ENCODE measurements around the gene MYH9. TPM values are rescaled to one million over a fixed set of nuclear protein-coding genes. Genes with fewer than 3 reads are reported as not detected.

MYH9 gene
- total and polyA plus RNA-seq, 4 donors, result 170 to 1,890 (median 1,068) TPM

DNA sequence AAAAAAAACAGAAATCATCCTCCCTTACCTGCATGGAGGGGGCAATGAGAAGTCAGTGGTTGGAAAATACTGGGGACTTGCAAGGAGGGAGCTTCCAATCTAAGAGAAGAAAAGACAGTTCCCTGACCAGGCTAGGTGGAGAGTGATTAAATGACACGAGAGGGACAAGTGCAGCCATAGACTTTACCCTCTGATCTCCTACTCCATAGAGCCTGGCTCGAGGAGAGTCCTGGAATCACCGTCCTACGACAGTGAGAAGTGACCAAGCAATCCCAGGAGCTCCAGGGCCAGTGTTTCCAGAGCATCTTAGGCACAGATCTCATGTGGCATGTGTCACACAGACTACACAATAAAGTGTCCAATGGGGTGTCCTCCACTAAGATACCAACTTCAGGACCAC, 25.7 kb downstream of the MYH9 start:
- Histone ChIP-seq H3K27me3 (ENCODE audit: control insufficient read depth in 1 of 2, insufficient read depth in 2 of 2, low read length in 1 of 2) (no peaks in the 10 kb centered on the region), H3K4me1 (ENCODE audit: control insufficient read depth in 1 of 2, insufficient read depth in 2 of 2, low read length in 2 of 2) (peaks cover 15 to 17% of the 10 kb centered on the region in 2 donors), H3K9me3 (ENCODE audit: control insufficient read depth, low read length) (no peaks in the 10 kb centered on the region), H3K27ac (ENCODE audit: low read depth in 1 of 2, low read length in 2 of 2) (peak overlapping the region in 1 of 2 donors; percentile 94), H3K36me3 (ENCODE audit: control insufficient read depth in 1 of 2, insufficient read depth in 2 of 2, low read length in 1 of 2) (peaks cover 0 to 3% of the 10 kb centered on the region in 2 donors), H3K4me3 (ENCODE audit: low read length in 2 of 2) (no peak overlapping the region)
- WGBS, 2 donors, result 4 to 5% methylated on average over 4 of the region's 4 CpGs
- DNase-seq (no peak), ATAC-seq (ENCODE audit: low FRiP score) (no peak)
- intact Hi-C loops (cut with DNase I), result no loop called here

GRCh38 chr22:36360871-36361383, 26.8 kb downstream of the MYH9 start:
- ATAC-seq (ENCODE audit: low FRiP score), result peak; percentile 23
- H3K9me3 ChIP-seq (ENCODE audit: control insufficient read depth, low read length), result no peaks in the 10 kb centered on the region
- no peaks in the 10 kb centered on the region for H3K27me3 ChIP-seq (ENCODE audit: control insufficient read depth in 1 of 2, insufficient read depth in 2 of 2, low read length in 1 of 2)
- no peak overlapping the region for H3K4me3 ChIP-seq (ENCODE audit: low read length in 2 of 2)
- intact Hi-C loops (cut with DNase I), result no loop called here
- peaks cover 15 to 18% of the 10 kb centered on the region in 2 donors for H3K4me1 ChIP-seq (ENCODE audit: control insufficient read depth in 1 of 2, insufficient read depth in 2 of 2, low read length in 2 of 2)
- DNase-seq, result no peak
- H3K36me3 ChIP-seq (ENCODE audit: control insufficient read depth in 1 of 2, insufficient read depth in 2 of 2, low read length in 1 of 2), result peaks cover 0 to 3% of the 10 kb centered on the region in 2 donors
- 6 to 7% methylated on average over 5 of the region's 5 CpGs for WGBS, 2 donors
- H3K27ac ChIP-seq (ENCODE audit: low read depth in 1 of 2, low read length in 2 of 2), result peak overlapping the region; percentile 1 to 81

DNA sequence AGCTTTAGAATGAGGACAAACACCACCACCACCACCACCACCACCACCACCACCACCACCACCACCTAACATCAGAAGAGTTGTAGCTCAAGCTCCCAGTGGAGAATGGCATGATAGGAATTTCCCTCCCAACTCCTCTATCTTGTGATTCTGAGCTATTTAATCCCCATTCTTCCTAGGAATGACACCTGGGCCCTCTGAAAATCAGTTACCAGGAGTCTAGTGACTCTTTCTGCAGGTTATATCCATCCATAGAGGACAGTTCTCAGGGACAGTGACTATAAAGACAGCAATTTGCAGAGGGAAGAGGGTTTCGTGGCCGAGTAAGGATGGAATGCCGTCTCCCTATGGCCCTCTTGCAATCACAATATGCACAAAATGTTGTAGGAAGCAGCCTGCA, 27.8 kb downstream of the MYH9 start:
- ATAC-seq (ENCODE audit: low FRiP score), result no peak
- intact Hi-C loops (cut with DNase I), result no loop called here
- WGBS, 2 donors, result 7 to 19% methylated on average over 3 of the region's 3 CpGs
- H3K4me1 ChIP-seq (ENCODE audit: control insufficient read depth in 1 of 2, insufficient read depth in 2 of 2, low read length in 2 of 2), result peaks cover 18 to 19% of the 10 kb centered on the region in 2 donors
- H3K27me3 ChIP-seq (ENCODE audit: control insufficient read depth in 1 of 2, insufficient read depth in 2 of 2, low read length in 1 of 2), result no peaks in the 10 kb centered on the region
- H3K4me3 ChIP-seq (ENCODE audit: low read length in 2 of 2), result no peak overlapping the region
- DNase-seq, result no peak
- no peaks in the 10 kb centered on the region for H3K9me3 ChIP-seq (ENCODE audit: control insufficient read depth, low read length)
- H3K27ac ChIP-seq (ENCODE audit: low read depth in 1 of 2, low read length in 2 of 2), result peak overlapping the region in 1 of 2 donors; percentile 74
- H3K36me3 ChIP-seq (ENCODE audit: control insufficient read depth in 1 of 2, insufficient read depth in 2 of 2, low read length in 1 of 2), result peaks cover 0 to 3% of the 10 kb centered on the region in 2 donors

DNA sequence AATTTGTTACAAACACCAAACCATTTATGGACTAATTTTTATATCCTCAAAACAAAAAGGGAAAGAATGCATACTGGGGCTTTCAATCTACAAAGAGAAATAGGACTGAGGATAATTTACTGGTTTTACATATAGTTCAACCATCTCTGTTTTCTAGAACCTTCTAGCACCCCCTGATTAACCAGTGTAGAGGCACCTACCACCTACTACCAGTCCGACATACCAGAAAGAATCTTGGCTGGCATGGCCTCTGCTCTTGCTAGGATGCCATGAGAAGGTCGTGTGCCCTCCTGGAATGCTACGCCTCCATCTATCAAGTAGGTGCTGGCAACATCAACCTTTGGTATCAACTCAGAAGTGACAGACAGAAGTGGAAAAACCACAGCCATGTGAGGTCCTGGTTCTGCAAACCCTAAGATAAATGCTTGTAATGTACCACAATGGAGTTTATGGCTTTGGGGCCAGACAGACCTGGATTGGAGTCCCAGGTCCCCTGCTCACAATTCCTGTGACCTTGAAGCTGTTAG, 28.2 kb downstream of the MYH9 start:
- H3K27ac ChIP-seq (ENCODE audit: low read depth in 1 of 2, low read length in 2 of 2), result peak overlapping the region; percentile 74 to 86

GRCh38 chr22:36358533-36359469, 29.0 kb downstream of the MYH9 start:
- peak; percentile 64 for ATAC-seq (ENCODE audit: low FRiP score)
- intact Hi-C loops (cut with DNase I), result no loop called here
- peaks cover 0 to 3% of the 10 kb centered on the region in 2 donors for H3K36me3 ChIP-seq (ENCODE audit: control insufficient read depth in 1 of 2, insufficient read depth in 2 of 2, low read length in 1 of 2)
- H3K4me1 ChIP-seq (ENCODE audit: control insufficient read depth in 1 of 2, insufficient read depth in 2 of 2, low read length in 2 of 2), result peaks cover 13 to 15% of the 10 kb centered on the region in 2 donors
- H3K27ac ChIP-seq (ENCODE audit: low read depth in 1 of 2, low read length in 2 of 2), result peak overlapping the region; percentile 75 to 86
- H3K9me3 ChIP-seq (ENCODE audit: control insufficient read depth, low read length), result no peaks in the 10 kb centered on the region
- no peaks in the 10 kb centered on the region for H3K27me3 ChIP-seq (ENCODE audit: control insufficient read depth in 1 of 2, insufficient read depth in 2 of 2, low read length in 1 of 2)
- DNase-seq, result peak; percentile 79 to 88
- no peak overlapping the region for H3K4me3 ChIP-seq (ENCODE audit: low read length in 2 of 2)
- WGBS, 2 donors, result 11 to 12% methylated on average over 9 of the region's 9 CpGs

More for the DNA sequence above, 28.2 kb downstream of the MYH9 start:
- intact Hi-C loops (cut with DNase I), result no loop called here
- H3K4me3 ChIP-seq (ENCODE audit: low read length in 2 of 2), result no peak overlapping the region
- H3K27me3 ChIP-seq (ENCODE audit: control insufficient read depth in 1 of 2, insufficient read depth in 2 of 2, low read length in 1 of 2), result no peaks in the 10 kb centered on the region
- peaks cover 0 to 3% of the 10 kb centered on the region in 2 donors for H3K36me3 ChIP-seq (ENCODE audit: control insufficient read depth in 1 of 2, insufficient read depth in 2 of 2, low read length in 1 of 2)
- DNase-seq, result no peak
- no peak for ATAC-seq (ENCODE audit: low FRiP score)
- peaks cover 16 to 18% of the 10 kb centered on the region in 2 donors for H3K4me1 ChIP-seq (ENCODE audit: control insufficient read depth in 1 of 2, insufficient read depth in 2 of 2, low read length in 2 of 2)
- no peaks in the 10 kb centered on the region for H3K9me3 ChIP-seq (ENCODE audit: control insufficient read depth, low read length)
- WGBS, 2 donors, result 6 to 11% methylated on average over 3 of the region's 3 CpGs

DNA sequence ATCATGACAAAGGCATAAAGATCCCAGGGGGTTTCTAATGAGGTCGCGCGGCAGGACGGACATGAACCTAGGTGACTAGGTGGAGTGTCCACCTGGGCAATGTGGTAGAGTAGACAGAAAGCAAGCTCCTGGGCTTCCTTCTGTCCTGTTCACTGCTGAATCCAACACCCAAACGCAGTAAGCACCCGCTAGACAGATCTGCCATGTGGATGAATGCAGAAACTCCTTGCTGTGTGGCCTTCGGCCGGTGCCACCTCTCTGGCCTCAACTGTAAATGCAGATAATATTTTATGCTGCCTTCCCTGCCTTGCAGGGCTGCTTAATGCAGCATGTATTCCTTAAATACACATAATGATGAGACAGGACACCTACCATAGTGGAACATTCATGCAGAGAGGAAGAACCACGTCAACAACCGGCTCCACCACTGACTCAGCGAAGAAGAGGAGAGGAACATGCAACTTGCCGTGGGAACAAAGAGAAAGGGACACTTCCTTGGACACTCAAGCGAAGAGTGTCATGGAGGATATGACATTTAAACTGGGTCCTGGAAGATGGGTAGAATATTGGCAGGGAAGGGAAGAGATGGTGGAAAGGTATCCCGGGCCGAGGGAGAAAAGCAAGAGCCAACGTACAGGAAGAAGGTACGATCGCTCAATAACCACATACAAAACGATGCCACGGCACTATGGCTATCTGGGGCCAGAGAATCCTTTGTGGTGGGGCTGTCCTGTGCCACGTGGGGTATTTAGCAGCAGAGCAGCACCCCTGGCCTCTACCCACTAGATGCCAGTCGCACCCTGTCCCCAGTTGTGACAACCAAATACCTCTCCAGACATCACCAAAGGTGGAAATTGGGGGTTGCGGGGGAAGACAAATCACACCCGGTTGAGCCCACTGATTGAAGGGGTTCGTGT, 30.8 kb downstream of the MYH9 start:
- no peak overlapping the region for H3K4me3 ChIP-seq (ENCODE audit: low read length in 2 of 2)
- peak overlapping the region; percentile 49 to 77 for H3K27ac ChIP-seq (ENCODE audit: low read depth in 1 of 2, low read length in 2 of 2)
- H3K9me3 ChIP-seq (ENCODE audit: control insufficient read depth, low read length), result no peaks in the 10 kb centered on the region
- no peaks in the 10 kb centered on the region for H3K36me3 ChIP-seq (ENCODE audit: control insufficient read depth in 1 of 2, insufficient read depth in 2 of 2, low read length in 1 of 2)
- peaks cover 13 to 14% of the 10 kb centered on the region in 2 donors for H3K4me1 ChIP-seq (ENCODE audit: control insufficient read depth in 1 of 2, insufficient read depth in 2 of 2, low read length in 2 of 2)
- ATAC-seq (ENCODE audit: low FRiP score), result no peak
- 41 to 42% methylated on average over 25 of the region's 25 CpGs for WGBS, 2 donors
- no peak for DNase-seq
- intact Hi-C loops (cut with DNase I), result no loop called here
- no peaks in the 10 kb centered on the region for H3K27me3 ChIP-seq (ENCODE audit: control insufficient read depth in 1 of 2, insufficient read depth in 2 of 2, low read length in 1 of 2)

DNA sequence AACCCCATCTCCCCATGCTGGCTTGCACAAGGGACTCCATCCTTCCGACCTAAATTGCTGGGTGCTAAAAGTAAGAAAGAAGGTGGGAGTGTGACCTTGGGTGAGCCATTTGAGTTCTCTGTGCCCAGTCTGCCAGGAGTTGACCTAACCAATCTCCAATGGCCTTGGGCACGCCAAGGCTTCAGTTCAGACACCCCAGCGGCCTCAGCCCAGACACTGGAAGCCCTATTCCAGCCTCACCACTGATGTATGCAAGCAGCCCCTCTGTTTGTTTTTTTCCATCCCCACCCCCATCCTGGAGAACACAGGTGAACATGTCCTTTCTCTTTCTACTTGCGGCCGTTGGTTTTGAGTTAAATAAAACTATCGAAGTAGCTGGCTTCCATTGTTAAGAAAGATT, 31.9 kb downstream of the MYH9 start:
- H3K4me3 ChIP-seq (ENCODE audit: low read length in 2 of 2), result no peak overlapping the region
- no peak for ATAC-seq (ENCODE audit: low FRiP score)

DNA sequence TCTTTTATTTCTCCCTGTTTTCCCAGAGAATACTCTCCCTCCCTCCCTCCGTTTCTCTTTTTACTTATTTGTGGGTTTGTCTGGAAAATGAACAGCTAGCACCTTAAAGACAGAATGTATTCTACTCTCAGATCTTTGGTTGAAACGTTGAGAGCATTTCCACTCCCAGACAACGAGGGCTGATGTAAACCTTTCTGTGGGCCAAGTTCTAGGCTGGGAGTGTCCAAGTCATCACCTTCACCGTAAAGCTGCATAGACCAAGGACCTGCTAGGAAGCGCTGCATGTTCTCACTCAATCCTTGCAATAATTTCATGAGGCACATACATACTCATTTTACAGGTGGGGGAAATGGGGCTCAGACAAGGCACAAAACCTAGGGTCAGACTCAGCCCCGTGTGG, 32.4 kb downstream of the MYH9 start:
- 12 to 14% methylated on average over 6 of the region's 6 CpGs for WGBS, 2 donors
- peak overlapping the region; percentile 95 to 99 for H3K27ac ChIP-seq (ENCODE audit: low read depth in 1 of 2, low read length in 2 of 2)
- no peaks in the 10 kb centered on the region for H3K36me3 ChIP-seq (ENCODE audit: control insufficient read depth in 1 of 2, insufficient read depth in 2 of 2, low read length in 1 of 2)
- no peak overlapping the region for H3K4me3 ChIP-seq (ENCODE audit: low read length in 2 of 2)
- no peaks in the 10 kb centered on the region for H3K9me3 ChIP-seq (ENCODE audit: control insufficient read depth, low read length)
- intact Hi-C loops (cut with DNase I), result no loop called here
- no peak for DNase-seq
- no peaks in the 10 kb centered on the region for H3K27me3 ChIP-seq (ENCODE audit: control insufficient read depth in 1 of 2, insufficient read depth in 2 of 2, low read length in 1 of 2)
- peaks cover 13 to 15% of the 10 kb centered on the region in 2 donors for H3K4me1 ChIP-seq (ENCODE audit: control insufficient read depth in 1 of 2, insufficient read depth in 2 of 2, low read length in 2 of 2)
- ATAC-seq (ENCODE audit: low FRiP score), result no peak

More for the DNA sequence above, 31.9 kb downstream of the MYH9 start:
- WGBS, 2 donors, result 30 to 37% methylated on average over 6 of the region's 6 CpGs
- H3K27ac ChIP-seq (ENCODE audit: low read depth in 1 of 2, low read length in 2 of 2), result peak overlapping the region; percentile 95 to 99
- H3K36me3 ChIP-seq (ENCODE audit: control insufficient read depth in 1 of 2, insufficient read depth in 2 of 2, low read length in 1 of 2), result no peaks in the 10 kb centered on the region
- no peaks in the 10 kb centered on the region for H3K27me3 ChIP-seq (ENCODE audit: control insufficient read depth in 1 of 2, insufficient read depth in 2 of 2, low read length in 1 of 2)
- no peaks in the 10 kb centered on the region for H3K9me3 ChIP-seq (ENCODE audit: control insufficient read depth, low read length)
- intact Hi-C loops (cut with DNase I), result no loop called here
- peaks cover 13 to 17% of the 10 kb centered on the region in 2 donors for H3K4me1 ChIP-seq (ENCODE audit: control insufficient read depth in 1 of 2, insufficient read depth in 2 of 2, low read length in 2 of 2)
- DNase-seq, result no peak

Data from aorta (tissue), 5 donors.